ENCODE measurements around the gene ABCC4. TPM values are rescaled to one million over a fixed set of nuclear protein-coding genes. Genes with fewer than 3 reads are reported as not detected.
A peak's percentile ranks its signal among the peaks of the same experiment; 100 is the strongest.
"Not testable (repeated sequence)": the region's sequence is repeated elsewhere in the genome, so short reads cannot be mapped to it uniquely, and the experiment has no call there.

ABCC4 gene
- total RNA-seq, 1 donor from 2014 or later: 11.7 TPM

GRCh38 chr13:95195146-95195545 is 106.1 kb downstream of the ABCC4 start:
- TF ChIP-seq, protein P1, sequence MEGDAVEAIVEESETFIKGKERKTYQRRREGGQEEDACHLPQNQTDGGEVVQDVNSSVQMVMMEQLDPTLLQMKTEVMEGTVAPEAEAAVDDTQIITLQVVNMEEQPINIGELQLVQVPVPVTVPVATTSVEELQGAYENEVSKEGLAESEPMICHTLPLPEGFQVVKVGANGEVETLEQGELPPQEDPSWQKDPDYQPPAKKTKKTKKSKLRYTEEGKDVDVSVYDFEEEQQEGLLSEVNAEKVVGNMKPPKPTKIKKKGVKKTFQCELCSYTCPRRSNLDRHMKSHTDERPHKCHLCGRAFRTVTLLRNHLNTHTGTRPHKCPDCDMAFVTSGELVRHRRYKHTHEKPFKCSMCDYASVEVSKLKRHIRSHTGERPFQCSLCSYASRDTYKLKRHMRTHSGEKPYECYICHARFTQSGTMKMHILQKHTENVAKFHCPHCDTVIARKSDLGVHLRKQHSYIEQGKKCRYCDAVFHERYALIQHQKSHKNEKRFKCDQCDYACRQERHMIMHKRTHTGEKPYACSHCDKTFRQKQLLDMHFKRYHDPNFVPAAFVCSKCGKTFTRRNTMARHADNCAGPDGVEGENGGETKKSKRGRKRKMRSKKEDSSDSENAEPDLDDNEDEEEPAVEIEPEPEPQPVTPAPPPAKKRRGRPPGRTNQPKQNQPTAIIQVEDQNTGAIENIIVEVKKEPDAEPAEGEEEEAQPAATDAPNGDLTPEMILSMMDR (IDR thresholded peaks at IDR 0.05): no peak
- Mint-ChIP-seq H3K27me3 (no peaks in the 10 kb centered on the region), H3K4me3 (no peak overlapping the region), H3K27ac (no peak overlapping the region), H3K36me3 (ENCODE audit: low read depth) (peaks cover 20% of the 10 kb centered on the region), H3K9me3 (no peaks in the 10 kb centered on the region), H3K4me1 (no peaks in the 10 kb centered on the region)
- ChIA-PET CTCF (no interaction called here), POLR2A (no interaction called here)
- DNase-seq (no peak), ATAC-seq (ENCODE audit: low read depth) (no peak)
- intact Hi-C loops (cut with micrococcal nuclease): no loop called here

- Mint-ChIP-seq H3K4me1 (peaks cover 1% of the 10 kb centered on the region), H3K4me3 (no peak overlapping the region), H3K9me3 (no peaks in the 10 kb centered on the region), H3K27ac (no peak overlapping the region), H3K36me3 (ENCODE audit: low read depth) (peaks cover 14% of the 10 kb centered on the region), H3K27me3 (no peaks in the 10 kb centered on the region)
- no peak for ATAC-seq (ENCODE audit: low read depth)
- intact Hi-C loops (cut with micrococcal nuclease): no loop called here
- TF ChIP-seq, protein P1 (IDR thresholded peaks at IDR 0.05): no peak
- no peak for DNase-seq
- POLR2A ChIA-PET: no interaction called here
- CTCF ChIA-PET: interaction anchor here (1.0 to 6.9 kb wide), 3 partner anchors 186 to 213 kb away, joined by 3 to 183 read pairs (median 3); no protein-coding TSS in a partner anchor
Measured at GRCh38 chr13:95193509-95194230, 107.6 kb downstream of the ABCC4 start.

DNA sequence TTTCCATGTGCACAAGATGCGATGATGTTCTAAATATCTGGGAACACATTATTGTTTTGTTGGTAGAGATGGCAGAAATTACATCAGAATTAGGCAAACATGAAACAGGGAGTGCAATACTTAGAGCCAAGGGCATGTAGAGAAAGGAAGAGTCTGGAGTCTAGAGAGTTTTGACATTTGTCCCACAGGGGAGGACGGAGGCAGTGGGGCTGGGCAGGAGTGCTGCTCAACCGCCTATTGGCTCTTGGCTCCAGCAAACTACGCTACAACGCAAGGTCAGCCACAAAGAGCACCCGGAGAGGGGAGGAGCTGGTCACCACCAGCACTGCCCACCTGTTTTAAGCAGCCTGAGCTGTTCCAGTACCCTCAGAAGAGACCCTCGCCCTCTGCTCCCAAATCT is 108.3 kb downstream of the ABCC4 start:
- Mint-ChIP-seq H3K27ac (no peak overlapping the region), H3K36me3 (ENCODE audit: low read depth) (peaks cover 12% of the 10 kb centered on the region), H3K27me3 (no peaks in the 10 kb centered on the region), H3K4me3 (no peak overlapping the region), H3K9me3 (no peaks in the 10 kb centered on the region), H3K4me1 (peaks cover 1% of the 10 kb centered on the region)
- intact Hi-C loops (cut with micrococcal nuclease): no loop called here
- no peak for ATAC-seq (ENCODE audit: low read depth)
- CTCF ChIA-PET: interaction anchor here (1.4 to 11.3 kb wide), 7 partner anchors 34 to 210 kb away, joined by 3 to 371 read pairs (median 7); partner anchors contain the start of gene ABCC4
- no peak for DNase-seq
- TF ChIP-seq, protein P1 (IDR thresholded peaks at IDR 0.05): no peak
- POLR2A ChIA-PET: interaction anchor here (1.6 kb wide), 1 partner anchor 188 kb away, joined by 10 read pairs; no protein-coding TSS in a partner anchor

DNA sequence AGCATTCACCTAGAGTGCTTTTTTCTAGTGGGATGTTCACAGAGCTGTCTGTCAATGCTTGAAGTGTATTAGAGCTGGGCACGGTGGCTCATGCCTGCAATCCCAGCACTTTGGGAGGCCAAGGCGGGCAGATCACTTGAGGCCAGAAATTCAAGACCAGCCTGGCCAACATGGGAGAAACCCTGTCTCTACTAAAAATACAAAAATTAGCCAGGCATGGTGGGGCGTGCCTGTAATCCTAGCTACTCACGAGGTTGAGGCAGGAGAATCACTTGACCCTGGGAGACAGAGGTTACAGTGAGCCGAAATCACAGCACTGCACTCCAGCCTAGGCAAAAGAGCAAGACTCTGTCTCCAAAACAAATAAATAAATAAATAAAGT is 108.7 kb downstream of the ABCC4 start:
- H3K27me3 Mint-ChIP-seq; DNase-seq; intact Hi-C loops (cut with micrococcal nuclease); H3K27ac Mint-ChIP-seq; H3K9me3 Mint-ChIP-seq; ATAC-seq (ENCODE audit: low read depth); H3K4me3 Mint-ChIP-seq; H3K4me1 Mint-ChIP-seq: not testable (repeated sequence)
- ChIA-PET POLR2A (interaction anchor here (0.6 to 1.6 kb wide), 2 partner anchors 188 to 233 kb away, joined by 3 to 10 read pairs; no protein-coding TSS in a partner anchor), CTCF (interaction anchor here (0.9 to 11.3 kb wide), 12 partner anchors 13 to 286 kb away, joined by 3 to 371 read pairs (median 6); partner anchors contain the start of gene ABCC4)
- peaks cover 12% of the 10 kb centered on the region for H3K36me3 Mint-ChIP-seq (ENCODE audit: low read depth)

GRCh38 chr13:95191821-95192563 is 109.3 kb downstream of the ABCC4 start:
- intact Hi-C loops (cut with micrococcal nuclease): loop anchor here (1.0 kb wide), 1 partner anchor 109 kb away; the partner anchor contains the start of gene ABCC4
- H3K36me3 Mint-ChIP-seq (ENCODE audit: low read depth): peaks cover 12% of the 10 kb centered on the region
- CTCF ChIA-PET: interaction anchor here (0.6 to 11.3 kb wide), 21 partner anchors 9 to 642 kb away, joined by 3 to 371 read pairs (median 5); partner anchors contain the start of gene ABCC4
- no peaks in the 10 kb centered on the region for H3K27me3 Mint-ChIP-seq
- POLR2A ChIA-PET: interaction anchor here (0.6 to 1.6 kb wide), 2 partner anchors 189 to 233 kb away, joined by 3 to 10 read pairs; no protein-coding TSS in a partner anchor
- no peak overlapping the region for H3K4me3 Mint-ChIP-seq
- TF ChIP-seq, protein P1 (IDR thresholded peaks at IDR 0.05): no peak
- H3K27ac Mint-ChIP-seq: no peak overlapping the region
- H3K9me3 Mint-ChIP-seq: no peaks in the 10 kb centered on the region
- peak; percentile 97 for ATAC-seq (ENCODE audit: low read depth)
- DNase-seq: peak; percentile 67
- peaks cover 1% of the 10 kb centered on the region for H3K4me1 Mint-ChIP-seq
